ENCODE data around the gene EARS2.

DNA sequence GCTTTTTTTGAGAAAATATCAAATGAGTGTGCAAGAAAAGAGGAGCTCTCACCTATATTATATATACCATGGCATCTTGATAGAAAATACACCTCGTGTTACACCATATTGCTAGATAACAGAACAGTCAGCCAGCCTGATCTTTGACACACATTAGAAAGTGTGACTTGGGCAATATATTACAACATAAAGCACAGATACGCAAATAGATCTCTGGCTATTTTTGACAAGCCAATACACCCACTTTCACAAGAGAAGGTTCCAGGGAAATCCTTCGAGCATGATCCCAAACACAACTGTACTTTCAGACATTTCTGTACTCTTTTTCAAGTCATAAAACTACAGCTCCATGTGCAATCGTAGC lies 56.3 kb downstream of the EARS2 start:
- TF ChIP-seq, protein P1, sequence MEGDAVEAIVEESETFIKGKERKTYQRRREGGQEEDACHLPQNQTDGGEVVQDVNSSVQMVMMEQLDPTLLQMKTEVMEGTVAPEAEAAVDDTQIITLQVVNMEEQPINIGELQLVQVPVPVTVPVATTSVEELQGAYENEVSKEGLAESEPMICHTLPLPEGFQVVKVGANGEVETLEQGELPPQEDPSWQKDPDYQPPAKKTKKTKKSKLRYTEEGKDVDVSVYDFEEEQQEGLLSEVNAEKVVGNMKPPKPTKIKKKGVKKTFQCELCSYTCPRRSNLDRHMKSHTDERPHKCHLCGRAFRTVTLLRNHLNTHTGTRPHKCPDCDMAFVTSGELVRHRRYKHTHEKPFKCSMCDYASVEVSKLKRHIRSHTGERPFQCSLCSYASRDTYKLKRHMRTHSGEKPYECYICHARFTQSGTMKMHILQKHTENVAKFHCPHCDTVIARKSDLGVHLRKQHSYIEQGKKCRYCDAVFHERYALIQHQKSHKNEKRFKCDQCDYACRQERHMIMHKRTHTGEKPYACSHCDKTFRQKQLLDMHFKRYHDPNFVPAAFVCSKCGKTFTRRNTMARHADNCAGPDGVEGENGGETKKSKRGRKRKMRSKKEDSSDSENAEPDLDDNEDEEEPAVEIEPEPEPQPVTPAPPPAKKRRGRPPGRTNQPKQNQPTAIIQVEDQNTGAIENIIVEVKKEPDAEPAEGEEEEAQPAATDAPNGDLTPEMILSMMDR (IDR thresholded peaks at IDR 0.05): no peak
- no peak for TF ChIP-seq POLR2A (IDR thresholded peaks at IDR 0.05)
